ENCODE measurements around the gene GALNT11. TPM values are rescaled to one million over a fixed set of nuclear protein-coding genes. Genes with fewer than 3 reads are reported as not detected.

Gene GALNT11
- total RNA-seq, result 10 to 100 TPM; 24.8 to 53.0 (median 32.8) TPM

- 0 to 83% (median 35%) methylated on average over 1 to 13 of the region's 84 CpGs; no CpG with 5 or more reads in 1 of the 10 experiments for WGBS, 10 experiments
- H3K27ac ChIP-seq, result peak within 1 kb of the TSS; percentile 82 to 85
- peak within 1 kb of the TSS; percentile 49 to 74 (median 61) for H3K4me3 ChIP-seq
- peak; percentile 97 to 98 (median 97) for ATAC-seq (replicated peaks in 6 of 8)
- in situ Hi-C loops (cut with MboI; ENCODE audit: low pct_unique_long_range_greater_than_20kb in 2 of 9, low sequenced_read_pairs in 9 of 9, unreplicated experiment in 9 of 9), result no loop called here
- peaks cover 5% of the 10 kb centered on the region in 2 donors for H3K4me1 ChIP-seq (replicated peaks in 1 of 2)
Measured at GRCh38 chr7:152025077-152025936, at the start of gene GALNT11. TSS of gene GALNT11 (plus strand) at chr7:152025674. CDS start at chr7:152094228, 68,554 bp downstream.

GRCh38 chr7:151978616-151979015 lies 46.9 kb upstream of the GALNT11 start:
- no peak overlapping the region for H3K27ac ChIP-seq
- WGBS, 10 experiments, result 38 to 86% (median 66%) methylated on average over 1 to 4 of the region's 4 CpGs; no CpG with 5 or more reads in 2 of the 10 experiments
- H3K4me1 ChIP-seq (replicated peaks in 1 of 2), result no peaks in the 10 kb centered on the region
- in situ Hi-C loops (cut with MboI; ENCODE audit: low pct_unique_long_range_greater_than_20kb in 2 of 9, low sequenced_read_pairs in 9 of 9, unreplicated experiment in 9 of 9), result no loop called here
- ATAC-seq (replicated peaks in 6 of 8), result no peak
- no peak overlapping the region for H3K4me3 ChIP-seq

- no peak for ATAC-seq (replicated peaks in 6 of 8)
- Histone ChIP-seq H3K4me1 (replicated peaks in 1 of 2) (no peaks in the 10 kb centered on the region), H3K27ac (no peak overlapping the region), H3K4me3 (no peak overlapping the region)
- in situ Hi-C loops (cut with MboI; ENCODE audit: low pct_unique_long_range_greater_than_20kb in 2 of 9, low sequenced_read_pairs in 9 of 9, unreplicated experiment in 9 of 9), result no loop called here
- 0 to 100% (median 84%) methylated on average over 1 to 3 of the region's 3 CpGs; no CpG with 5 or more reads in 4 of the 10 experiments for WGBS, 10 experiments
Measured at GRCh38 chr7:151981223-151981622, 44.3 kb upstream of the GALNT11 start.

- in situ Hi-C loops (cut with MboI; ENCODE audit: low pct_unique_long_range_greater_than_20kb in 2 of 9, low sequenced_read_pairs in 9 of 9, unreplicated experiment in 9 of 9), result no loop called here
- Histone ChIP-seq H3K4me3 (no peak overlapping the region), H3K27ac (no peak overlapping the region), H3K4me1 (replicated peaks in 1 of 2) (no peaks in the 10 kb centered on the region)
- ATAC-seq (replicated peaks in 6 of 8), result no peak
- WGBS, 10 experiments, result 18 to 90% (median 77%) methylated on average over 1 to 5 of the region's 5 CpGs
Measured at GRCh38 chr7:151982806-151983205, 42.7 kb upstream of the GALNT11 start.

- Histone ChIP-seq H3K4me1 (replicated peaks in 1 of 2) (no peaks in the 10 kb centered on the region), H3K4me3 (no peak overlapping the region), H3K27ac (no peak overlapping the region)
- in situ Hi-C loops (cut with MboI; ENCODE audit: low pct_unique_long_range_greater_than_20kb in 2 of 9, low sequenced_read_pairs in 9 of 9, unreplicated experiment in 9 of 9), result no loop called here
- WGBS, 10 experiments, result 58 to 100% (median 62%) methylated on average over 2 of the region's 3 CpGs; no CpG with 5 or more reads in 6 of the 10 experiments
- ATAC-seq (replicated peaks in 6 of 8), result no peak
Measured at GRCh38 chr7:151984612-151985011, 40.9 kb upstream of the GALNT11 start.

- Histone ChIP-seq H3K4me3 (no peak overlapping the region), H3K27ac (no peak overlapping the region), H3K4me1 (replicated peaks in 1 of 2) (peaks cover 2% of the 10 kb centered on the region in 2 donors)
- 43 to 79% (median 70%) methylated on average over 2 to 7 of the region's 18 CpGs; no CpG with 5 or more reads in 3 of the 10 experiments for WGBS, 10 experiments
- ATAC-seq (replicated peaks in 6 of 8), result peak in 2 of 8 experiments; percentile 20 to 44
- in situ Hi-C loops (cut with MboI; ENCODE audit: low pct_unique_long_range_greater_than_20kb in 2 of 9, low sequenced_read_pairs in 9 of 9, unreplicated experiment in 9 of 9), result no loop called here
Measured at GRCh38 chr7:151987748-151988529, 37.5 kb upstream of the GALNT11 start.

- Histone ChIP-seq H3K27ac (no peak overlapping the region), H3K4me1 (replicated peaks in 1 of 2) (peaks cover 12 to 14% of the 10 kb centered on the region in 2 donors), H3K4me3 (no peak overlapping the region)
- ATAC-seq (replicated peaks in 6 of 8), result peak; percentile 84 to 100 (median 98)
- WGBS, 10 experiments, result 7 to 67% (median 28%) methylated on average over 2 to 7 of the region's 12 CpGs; no CpG with 5 or more reads in 3 of the 10 experiments
- in situ Hi-C loops (cut with MboI; ENCODE audit: low pct_unique_long_range_greater_than_20kb in 2 of 9, low sequenced_read_pairs in 9 of 9, unreplicated experiment in 9 of 9), result no loop called here
Measured at GRCh38 chr7:151992375-151992774, 33.1 kb upstream of the GALNT11 start.

- no peak overlapping the region for H3K4me3 ChIP-seq
- peak overlapping the region; percentile 30 to 45 for H3K27ac ChIP-seq
- in situ Hi-C loops (cut with MboI; ENCODE audit: low pct_unique_long_range_greater_than_20kb in 2 of 9, low sequenced_read_pairs in 9 of 9, unreplicated experiment in 9 of 9), result no loop called here
- 18 to 66% (median 45%) methylated on average over 5 to 12 of the region's 14 CpGs; no CpG with 5 or more reads in 3 of the 10 experiments for WGBS, 10 experiments
- peaks cover 12 to 14% of the 10 kb centered on the region in 2 donors for H3K4me1 ChIP-seq (replicated peaks in 1 of 2)
- ATAC-seq (replicated peaks in 6 of 8), result peak in 5 of 8 experiments; percentile 43 to 91 (median 85)
Measured at GRCh38 chr7:151993977-151994676, 31.3 kb upstream of the GALNT11 start.

- H3K4me3 ChIP-seq, result no peak overlapping the region
- H3K4me1 ChIP-seq (replicated peaks in 1 of 2), result peaks cover under 1 to 2% of the 10 kb centered on the region in 2 donors
- no peak overlapping the region for H3K27ac ChIP-seq
- in situ Hi-C loops (cut with MboI; ENCODE audit: low pct_unique_long_range_greater_than_20kb in 2 of 9, low sequenced_read_pairs in 9 of 9, unreplicated experiment in 9 of 9), result no loop called here
- ATAC-seq (replicated peaks in 6 of 8), result no peak
- 26 to 100% (median 84%) methylated on average over 2 to 6 of the region's 6 CpGs for WGBS, 10 experiments
Measured at GRCh38 chr7:151999424-152000090, 25.9 kb upstream of the GALNT11 start.

GRCh38 chr7:152000191-152000590 lies 25.3 kb upstream of the GALNT11 start:
- H3K27ac ChIP-seq, result no peak overlapping the region
- no peak for ATAC-seq (replicated peaks in 6 of 8)
- 100% methylated on average over 1 of the region's 1 CpG; no CpG with 5 or more reads in 5 of the 10 experiments for WGBS, 10 experiments
- in situ Hi-C loops (cut with MboI; ENCODE audit: low pct_unique_long_range_greater_than_20kb in 2 of 9, low sequenced_read_pairs in 9 of 9, unreplicated experiment in 9 of 9), result no loop called here
- no peak overlapping the region for H3K4me3 ChIP-seq
- no peaks in the 10 kb centered on the region for H3K4me1 ChIP-seq (replicated peaks in 1 of 2)

- 32 to 93% (median 81%) methylated on average over 1 to 6 of the region's 6 CpGs; no CpG with 5 or more reads in 2 of the 10 experiments for WGBS, 10 experiments
- Histone ChIP-seq H3K4me3 (no peak overlapping the region), H3K4me1 (replicated peaks in 1 of 2) (no peaks in the 10 kb centered on the region), H3K27ac (no peak overlapping the region)
- ATAC-seq (replicated peaks in 6 of 8), result no peak
- in situ Hi-C loops (cut with MboI; ENCODE audit: low pct_unique_long_range_greater_than_20kb in 2 of 9, low sequenced_read_pairs in 9 of 9, unreplicated experiment in 9 of 9), result no loop called here
Measured at GRCh38 chr7:152006336-152006735, 19.1 kb upstream of the GALNT11 start.

- H3K4me1 ChIP-seq (replicated peaks in 1 of 2), result peaks cover 0 to 4% of the 10 kb centered on the region in 2 donors
- in situ Hi-C loops (cut with MboI; ENCODE audit: low pct_unique_long_range_greater_than_20kb in 2 of 9, low sequenced_read_pairs in 9 of 9, unreplicated experiment in 9 of 9), result no loop called here
- H3K4me3 ChIP-seq, result no peak overlapping the region
- no peak overlapping the region for H3K27ac ChIP-seq
- ATAC-seq (replicated peaks in 6 of 8), result peak in 3 of 8 experiments; percentile 33 to 79 (median 69)
- 0 to 83% (median 60%) methylated on average over 1 to 3 of the region's 3 CpGs; no CpG with 5 or more reads in 3 of the 10 experiments for WGBS, 10 experiments
Measured at GRCh38 chr7:152011860-152012259, 13.6 kb upstream of the GALNT11 start.

All from motor neuron (in vitro differentiated cells).